GM18499 (cell line): ENCODE measurements around the gene COX6A2.
A peak's percentile ranks its signal among the peaks of the same experiment; 100 is the strongest.
"Not testable (repeated sequence)": the region's sequence is repeated elsewhere in the genome, so short reads cannot be mapped to it uniquely, and the experiment has no call there.

Experiments
- ATAC-seq: cut with Tn5 transposase; IDR thresholded peaks from one replicate; pipeline ENCODE4 v1.9.1; 2021; ENCODE audit warnings: moderate number of reproducible peaks; ENCODE audit not compliant: insufficient read depth, unreplicated experiment

COX6A2 gene

GRCh38 chr16:31464348-31464769 lies 36.2 kb upstream of the COX6A2 start:
- no peak for ATAC-seq

- ATAC-seq = no peak
These were observed 34.0 kb upstream of the COX6A2 start for GRCh38 chr16:31461921-31462804.

GRCh38 chr16:31461201-31461920 lies 33.2 kb upstream of the COX6A2 start:
- no peak for ATAC-seq

GRCh38 chr16:31460582-31461002 lies 32.4 kb upstream of the COX6A2 start:
- ATAC-seq = no peak

- peak; percentile 49 for ATAC-seq
These were observed 31.8 kb upstream of the COX6A2 start for GRCh38 chr16:31459687-31460581.

- ATAC-seq = peak; percentile 62
These were observed 30.9 kb upstream of the COX6A2 start, which contains the start of gene ARMC5 for GRCh38 chr16:31458844-31459686. ARMC5 (plus strand) TSS chr16:31459501; CDS start chr16:31459525, 24 bp downstream.

- ATAC-seq = no peak
These were observed 30.1 kb upstream of the COX6A2 start for GRCh38 chr16:31458073-31458843.

GRCh38 chr16:31456988-31457360 lies 28.8 kb upstream of the COX6A2 start:
- no peak for ATAC-seq

GRCh38 chr16:31455601-31456314 lies 27.6 kb upstream of the COX6A2 start:
- ATAC-seq = no peak

GRCh38 chr16:31453255-31454204 lies 25.4 kb upstream of the COX6A2 start:
- no peak for ATAC-seq

GRCh38 chr16:31452631-31453106 lies 24.5 kb upstream of the COX6A2 start:
- ATAC-seq = no peak

- ATAC-seq = no peak
These were observed 23.7 kb upstream of the COX6A2 start for GRCh38 chr16:31451681-31452351.

- ATAC-seq = no peak
These were observed 23.0 kb upstream of the COX6A2 start for GRCh38 chr16:31451201-31451600.

GRCh38 chr16:31445931-31446330 lies 17.8 kb upstream of the COX6A2 start:
- ATAC-seq = not testable (repeated sequence)

- no peak for ATAC-seq
These were observed 13.8 kb upstream of the COX6A2 start for GRCh38 chr16:31441956-31442355.

- no peak for ATAC-seq
These were observed 12.5 kb upstream of the COX6A2 start for GRCh38 chr16:31440516-31441184.
